ENCODE results near the gene EIF1AD.

The EIF1AD gene

GRCh38 chr11:66002648-66003225 lies 780 bp upstream of the EIF1AD start:
- peak; percentile 72 to 78 for ATAC-seq (replicated peaks)
- H3K27me3 Mint-ChIP-seq: no peaks in the 10 kb centered on the region
- DNase-seq: no peak
- H3K36me3 Mint-ChIP-seq: peaks cover 37 to 59% of the 10 kb centered on the region in 2 donors
- no peaks in the 10 kb centered on the region for H3K9me3 Mint-ChIP-seq
- peak overlapping the region; percentile 99 for H3K27ac Mint-ChIP-seq
- peak overlapping the region; percentile 91 to 99 for H3K4me3 Mint-ChIP-seq
- H3K4me1 Mint-ChIP-seq: peaks cover 25 to 34% of the 10 kb centered on the region in 2 donors

- peaks cover 17 to 19% of the 10 kb centered on the region in 2 donors for H3K4me1 Mint-ChIP-seq
- H3K27ac Mint-ChIP-seq: no peak overlapping the region
- H3K36me3 Mint-ChIP-seq: peaks cover 33 to 53% of the 10 kb centered on the region in 2 donors
- H3K9me3 Mint-ChIP-seq: no peaks in the 10 kb centered on the region
- no peak overlapping the region for H3K4me3 Mint-ChIP-seq
- DNase-seq: no peak
- no peaks in the 10 kb centered on the region for H3K27me3 Mint-ChIP-seq
- no peak for ATAC-seq (replicated peaks)
Observed at GRCh38 chr11:65997286-65997685, 4.7 kb downstream of the EIF1AD start.

- Mint-ChIP-seq H3K9me3 (no peaks in the 10 kb centered on the region), H3K36me3 (peaks cover 13 to 27% of the 10 kb centered on the region in 2 donors), H3K27me3 (no peaks in the 10 kb centered on the region), H3K4me3 (no peak overlapping the region), H3K27ac (peak overlapping the region; percentile 61), H3K4me1 (peaks cover 7 to 8% of the 10 kb centered on the region in 2 donors)
- DNase-seq (no peak), ATAC-seq (replicated peaks) (no peak)
Observed at GRCh38 chr11:65992056-65992455, 9.9 kb downstream of the EIF1AD start.

GRCh38 chr11:65988791-65989592 lies 13.0 kb downstream of the EIF1AD start:
- H3K4me1 Mint-ChIP-seq: peaks cover 4 to 8% of the 10 kb centered on the region in 2 donors
- H3K36me3 Mint-ChIP-seq: peaks cover 6 to 16% of the 10 kb centered on the region in 2 donors
- no peaks in the 10 kb centered on the region for H3K9me3 Mint-ChIP-seq
- H3K4me3 Mint-ChIP-seq: no peak overlapping the region
- H3K27me3 Mint-ChIP-seq: no peaks in the 10 kb centered on the region
- ATAC-seq (replicated peaks) (peak; percentile 99), DNase-seq (peak; percentile 88)
- peak overlapping the region; percentile 65 for H3K27ac Mint-ChIP-seq

- peaks cover 4 to 8% of the 10 kb centered on the region in 2 donors for H3K4me1 Mint-ChIP-seq
- H3K9me3 Mint-ChIP-seq: no peaks in the 10 kb centered on the region
- no peaks in the 10 kb centered on the region for H3K27me3 Mint-ChIP-seq
- DNase-seq (no peak), ATAC-seq (replicated peaks) (no peak)
- H3K4me3 Mint-ChIP-seq: no peak overlapping the region
- H3K36me3 Mint-ChIP-seq: peaks cover 8 to 12% of the 10 kb centered on the region in 2 donors
- H3K27ac Mint-ChIP-seq: no peak overlapping the region
Observed at GRCh38 chr11:65987336-65987735, 14.6 kb downstream of the EIF1AD start.

- DNase-seq: no peak
Observed at GRCh38 chr11:65983589-65983987, 18.4 kb downstream of the EIF1AD start.

GRCh38 chr11:65982824-65983588 lies 19.0 kb downstream of the EIF1AD start:
- Mint-ChIP-seq H3K36me3 (peaks cover 18% of the 10 kb centered on the region in 2 donors), H3K9me3 (no peaks in the 10 kb centered on the region), H3K4me1 (no peaks in the 10 kb centered on the region), H3K27ac (no peak overlapping the region), H3K27me3 (no peaks in the 10 kb centered on the region), H3K4me3 (no peak overlapping the region)
- DNase-seq (no peak), ATAC-seq (replicated peaks) (no peak)

More at GRCh38 chr11:65983589-65983987, 18.4 kb downstream of the EIF1AD start:
- no peaks in the 10 kb centered on the region for H3K9me3 Mint-ChIP-seq
- H3K4me1 Mint-ChIP-seq: no peaks in the 10 kb centered on the region
- H3K36me3 Mint-ChIP-seq: peaks cover 14% of the 10 kb centered on the region in 2 donors
- no peak overlapping the region for H3K4me3 Mint-ChIP-seq
- H3K27me3 Mint-ChIP-seq: no peaks in the 10 kb centered on the region
- ATAC-seq (replicated peaks): no peak
- no peak overlapping the region for H3K27ac Mint-ChIP-seq

- Mint-ChIP-seq H3K36me3 (peaks cover 22 to 23% of the 10 kb centered on the region in 2 donors), H3K4me1 (no peaks in the 10 kb centered on the region), H3K27me3 (no peaks in the 10 kb centered on the region), H3K9me3 (no peaks in the 10 kb centered on the region), H3K27ac (no peak overlapping the region), H3K4me3 (no peak overlapping the region)
- DNase-seq (no peak), ATAC-seq (replicated peaks) (peak; percentile 12 to 21)
Observed at GRCh38 chr11:65981972-65982823, 19.8 kb downstream of the EIF1AD start.

- H3K27ac Mint-ChIP-seq: no peak overlapping the region
- no peaks in the 10 kb centered on the region for H3K9me3 Mint-ChIP-seq
- no peak overlapping the region for H3K4me3 Mint-ChIP-seq
- DNase-seq: no peak
- H3K36me3 Mint-ChIP-seq: peaks cover 28 to 31% of the 10 kb centered on the region in 2 donors
- no peak for ATAC-seq (replicated peaks)
- no peaks in the 10 kb centered on the region for H3K27me3 Mint-ChIP-seq
- H3K4me1 Mint-ChIP-seq: no peaks in the 10 kb centered on the region
Observed at GRCh38 chr11:65981101-65981740, 20.7 kb downstream of the EIF1AD start.

GRCh38 chr11:65979261-65979759 lies 22.6 kb downstream of the EIF1AD start:
- ATAC-seq (replicated peaks): no peak
- Mint-ChIP-seq H3K4me1 (no peaks in the 10 kb centered on the region), H3K27me3 (no peaks in the 10 kb centered on the region), H3K36me3 (peaks cover 39 to 44% of the 10 kb centered on the region in 2 donors), H3K4me3 (no peak overlapping the region), H3K9me3 (no peaks in the 10 kb centered on the region), H3K27ac (peak overlapping the region; percentile 37)
- no peak for DNase-seq

GRCh38 chr11:65978391-65979238 lies 23.3 kb downstream of the EIF1AD start:
- no peak for ATAC-seq (replicated peaks)
- Mint-ChIP-seq H3K9me3 (no peaks in the 10 kb centered on the region), H3K36me3 (peaks cover 42 to 47% of the 10 kb centered on the region in 2 donors), H3K4me3 (no peak overlapping the region), H3K27me3 (no peaks in the 10 kb centered on the region), H3K27ac (peak overlapping the region; percentile 47), H3K4me1 (no peaks in the 10 kb centered on the region)
- DNase-seq: no peak

- peak overlapping the region; percentile 42 for H3K27ac Mint-ChIP-seq
- peaks cover 47 to 54% of the 10 kb centered on the region in 2 donors for H3K36me3 Mint-ChIP-seq
- ATAC-seq (replicated peaks): no peak
Observed at GRCh38 chr11:65977621-65978390, 24.2 kb downstream of the EIF1AD start.

More at GRCh38 chr11:65977621-65978390, 24.2 kb downstream of the EIF1AD start:
- no peak for DNase-seq
- Mint-ChIP-seq H3K4me1 (no peaks in the 10 kb centered on the region), H3K9me3 (no peaks in the 10 kb centered on the region), H3K27me3 (no peaks in the 10 kb centered on the region), H3K4me3 (no peak overlapping the region)

Data from stimulated activated naive B cell treated with anti-CD40 and anti-IgM and Interleukin-4, amounts not matched to agents 10 μg/mL and 1 μg/mL and 100 μg/mL, for 72 hours (primary cell).